ENCODE data around the gene CSF2RB. TPM values are rescaled to one million over a fixed set of nuclear protein-coding genes. Genes with fewer than 3 reads are reported as not detected.

CSF2RB gene
- total and polyA plus RNA-seq, 2 of the 13 experiments (the other 11 are each of a cell fraction or from before 2014, with no cell fraction given) = not detected

DNA sequence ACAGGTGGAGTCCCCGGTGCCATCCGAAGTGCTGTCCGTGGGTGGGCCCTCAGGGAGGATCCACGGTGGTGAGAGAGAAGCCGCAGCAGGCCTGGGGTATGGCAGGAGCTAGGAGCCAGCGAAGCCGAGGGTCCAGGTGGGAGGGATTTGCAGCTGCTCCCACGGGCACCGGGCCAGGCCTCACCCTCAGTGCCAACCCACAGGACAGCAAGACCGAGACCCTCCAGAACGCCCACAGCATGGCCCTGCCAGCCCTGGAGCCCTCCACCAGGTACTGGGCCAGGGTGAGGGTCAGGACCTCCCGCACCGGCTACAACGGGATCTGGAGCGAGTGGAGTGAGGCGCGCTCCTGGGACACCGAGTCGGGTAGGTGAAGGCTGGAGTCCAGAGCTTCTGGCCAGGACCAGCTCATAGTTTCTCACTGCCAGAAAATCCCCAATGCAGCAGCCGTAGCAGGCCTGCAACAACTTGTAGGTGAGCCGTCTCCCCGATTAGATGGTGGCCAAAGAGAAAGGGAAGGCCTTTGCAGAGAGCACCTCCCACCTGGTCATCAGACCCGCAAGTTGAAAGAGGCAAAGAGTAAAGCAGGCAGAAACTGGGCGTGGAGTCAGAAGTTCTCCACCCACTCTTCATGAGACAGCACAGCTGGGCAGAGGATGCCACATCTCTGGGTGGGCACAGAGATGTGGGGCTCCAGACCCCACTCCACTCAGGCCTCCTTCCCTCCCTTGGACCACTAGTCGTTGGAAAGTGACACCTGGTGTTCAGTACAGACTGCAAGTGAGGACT lies 20.4 kb downstream of the CSF2RB start:
- no peak overlapping the region for H3K27ac ChIP-seq (ENCODE audit: extremely low read length, insufficient read depth, low read length)
- no peaks in the 10 kb centered on the region for H3K79me2 ChIP-seq (ENCODE audit: insufficient read depth, low read length)
- H4K20me1 ChIP-seq (ENCODE audit: insufficient read depth, low read length) = no peaks in the 10 kb centered on the region
- no peak overlapping the region for H3K9ac ChIP-seq (ENCODE audit: insufficient read depth, low read depth, low read length)
- no peaks in the 10 kb centered on the region for H3K9me3 ChIP-seq (ENCODE audit: low read length)
- DNase-seq (ENCODE audit: low spot score) (no peak), FAIRE-seq (no peak), ATAC-seq (no peak)
- ChIA-PET POLR2A (no interaction called here), CTCF (ENCODE audit: low intra/inter-chr PET ratio, low total read pairs) (no interaction called here)
- no peak overlapping the region for H2AFZ ChIP-seq (ENCODE audit: low read length)
- in situ Hi-C loops (cut with HindIII; ENCODE audit: extremely low pct_ligation_motif_present, low pct_unique_long_range_greater_than_20kb) = no loop called here
- H3K4me1 ChIP-seq (ENCODE audit: insufficient read depth, low read length) = no peaks in the 10 kb centered on the region
- no peak overlapping the region for H3K4me3 ChIP-seq (replicated peaks in 1 of 3; ENCODE audit: insufficient read depth in 1 of 3, low read depth in 2 of 3, low read length in 3 of 3)
- TF ChIP-seq TBP (CRISPR knock-in tag; IDR thresholded peaks at IDR 0.05) (no peak), TGIF2 (CRISPR knock-in tag; IDR thresholded peaks at IDR 0.05) (no peak), CAMTA2 (CRISPR knock-in tag; IDR thresholded peaks at IDR 0.05; ENCODE audit: borderline replicate concordance) (no peak), ZNF616 (CRISPR knock-in tag; IDR thresholded peaks at IDR 0.05; ENCODE audit: low read depth) (no peak), NFATC3 (CRISPR knock-in tag; IDR thresholded peaks at IDR 0.05) (no peak)
- no TSS peak for BruUV-seq (replicated peaks)
- WGBS (ENCODE audit: low lambda C conversion rate) = 10% methylated on average over 11 of the region's 25 CpGs
- no peak overlapping the region for H3K4me2 ChIP-seq (ENCODE audit: low read depth, low read length)
- no peaks in the 10 kb centered on the region for H3K36me3 ChIP-seq (replicated peaks in 1 of 2; ENCODE audit: control insufficient read depth in 1 of 2, insufficient read depth in 2 of 2, low read length in 2 of 2)
- intact Hi-C loops (cut with micrococcal nuclease; ENCODE audit: unreplicated experiment) = no loop called here
- peaks cover 4 to 84% of the 10 kb centered on the region in 2 experiments for H3K27me3 ChIP-seq (ENCODE audit: control insufficient read depth in 1 of 2, insufficient read depth in 2 of 2, low read length in 2 of 2)

DNA sequence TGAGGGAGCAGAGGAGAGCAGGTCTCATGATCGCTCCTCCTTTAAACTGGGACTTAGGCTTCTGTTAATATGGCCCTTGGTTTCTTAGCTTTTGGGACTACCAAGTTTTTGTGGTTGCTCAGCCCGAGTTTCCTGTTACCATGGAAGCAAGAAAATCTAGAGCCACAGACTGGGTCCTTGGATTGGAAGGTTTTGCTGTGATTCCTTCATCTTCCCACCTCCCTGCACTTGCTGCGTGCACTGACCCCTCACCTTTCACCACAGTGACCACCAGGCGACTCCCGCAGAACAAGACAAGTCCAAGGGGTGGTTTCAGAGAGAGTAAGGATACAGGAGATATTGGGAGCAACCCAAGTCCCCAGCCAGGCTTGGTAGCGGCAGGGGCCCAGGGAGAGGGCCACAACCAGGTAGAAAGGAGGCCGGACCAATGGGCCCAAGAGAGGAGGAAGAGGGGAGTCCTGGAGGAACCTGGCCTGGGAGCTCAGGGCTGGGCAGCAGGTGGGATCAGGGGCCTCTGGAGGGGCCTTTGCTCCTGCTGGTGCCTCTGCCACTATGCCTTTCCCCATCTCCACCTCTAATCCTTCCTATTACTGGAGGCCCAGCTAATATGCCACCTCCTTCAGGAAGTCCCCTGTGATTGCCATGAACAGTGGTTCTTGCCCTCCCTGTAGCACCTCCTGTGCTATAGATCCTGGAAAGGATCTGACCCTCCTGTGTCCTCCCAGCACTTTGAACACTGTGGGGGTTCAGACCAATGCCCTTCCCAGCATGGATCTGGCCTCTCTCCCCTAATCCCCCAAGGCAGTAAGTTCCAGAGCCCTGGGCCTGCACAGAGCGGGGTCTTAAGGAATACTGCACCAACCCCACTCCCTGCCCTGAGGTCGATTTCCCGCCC lies 21.2 kb downstream of the CSF2RB start:
- Histone ChIP-seq H3K4me2 (ENCODE audit: low read depth, low read length) (no peak overlapping the region), H3K9me3 (ENCODE audit: low read length) (no peaks in the 10 kb centered on the region), H4K20me1 (ENCODE audit: insufficient read depth, low read length) (no peaks in the 10 kb centered on the region), H3K4me1 (ENCODE audit: insufficient read depth, low read length) (no peaks in the 10 kb centered on the region), H3K9ac (ENCODE audit: insufficient read depth, low read depth, low read length) (no peak overlapping the region), H3K27me3 (ENCODE audit: control insufficient read depth in 1 of 2, insufficient read depth in 2 of 2, low read length in 2 of 2) (peaks cover 4 to 80% of the 10 kb centered on the region in 2 experiments), H3K36me3 (replicated peaks in 1 of 2; ENCODE audit: control insufficient read depth in 1 of 2, insufficient read depth in 2 of 2, low read length in 2 of 2) (no peaks in the 10 kb centered on the region), H3K27ac (ENCODE audit: extremely low read length, insufficient read depth, low read length) (no peak overlapping the region), H3K4me3 (replicated peaks in 1 of 3; ENCODE audit: insufficient read depth in 1 of 3, low read depth in 2 of 3, low read length in 3 of 3) (no peak overlapping the region), H3K79me2 (ENCODE audit: insufficient read depth, low read length) (no peaks in the 10 kb centered on the region), H2AFZ (ENCODE audit: low read length) (no peak overlapping the region)
- CTCF ChIA-PET (ENCODE audit: low intra/inter-chr PET ratio, low total read pairs) = no interaction called here
- FAIRE-seq (no peak), ATAC-seq (no peak), DNase-seq (ENCODE audit: low spot score) (no peak)
- POLR2A ChIA-PET = no interaction called here
- BruUV-seq (replicated peaks) = no TSS peak
- 26% methylated on average over 10 of the region's 10 CpGs for WGBS (ENCODE audit: low lambda C conversion rate)
- no peak for TF ChIP-seq SUZ12 (IDR thresholded peaks at IDR 0.05; ENCODE audit: low read depth, low read length)
- TF ChIP-seq CREB1 (IDR thresholded peaks at IDR 0.05) = no peak
- TF ChIP-seq CREB1 (CRISPR knock-in tag; IDR thresholded peaks at IDR 0.05) = no peak
- no peak for TF ChIP-seq MTA1 (CRISPR knock-in tag; IDR thresholded peaks at IDR 0.05; ENCODE audit: borderline replicate concordance)
- no peak for TF ChIP-seq FOXK2 (IDR thresholded peaks at IDR 0.05)
- TF ChIP-seq NFE2L2 (IDR thresholded peaks at IDR 0.05; ENCODE audit: low read length) = no peak
- in situ Hi-C loops (cut with HindIII; ENCODE audit: extremely low pct_ligation_motif_present, low pct_unique_long_range_greater_than_20kb) (no loop called here), intact Hi-C loops (cut with micrococcal nuclease; ENCODE audit: unreplicated experiment) (no loop called here)

Measured in HepG2 (cell line).